Nephron progenitor cell (in vitro differentiated cells): ENCODE results near the gene RORB.

ENCODE experiments used
- DNase-seq: peaks from one replicate; pipeline ENCODE4 v3.0.0; 2021
- H3K27ac Mint-ChIP-seq: 2 replicates; pipeline ENCODE4 v1.8.0; 2021; ENCODE audit warnings: mild to moderate bottlenecking, moderate library complexity, mixed read lengths
- H3K27me3 Mint-ChIP-seq: 2 replicates; pipeline ENCODE4 v1.8.0; 2021; ENCODE audit warnings: mild to moderate bottlenecking, low read depth, mixed read lengths; ENCODE audit not compliant: poor library complexity
- H3K36me3 Mint-ChIP-seq: 2 replicates; pipeline ENCODE4 v1.8.0; 2021; ENCODE audit warnings: low read depth, mixed read lengths
- H3K4me1 Mint-ChIP-seq: 2 replicates; pipeline ENCODE4 v1.8.0; 2021; ENCODE audit warnings: mixed read lengths
- H3K4me3 Mint-ChIP-seq: 2 replicates; pipeline ENCODE4 v1.8.0; 2021; ENCODE audit warnings: mild to moderate bottlenecking, moderate library complexity, mixed read lengths
- H3K9me3 Mint-ChIP-seq: 2 replicates; pipeline ENCODE4 v1.8.0; 2021; ENCODE audit warnings: mild to moderate bottlenecking, moderate library complexity, mixed read lengths
- TF ChIP-seq, protein P1 (sequence below): fragments of 200-600 bp; sonication (generic); IDR thresholded peaks from 2 replicates; pipeline ENCODE4 v1.5.0; 2021; ENCODE audit warnings: antibody characterized with exemption

The RORB gene

DNA sequence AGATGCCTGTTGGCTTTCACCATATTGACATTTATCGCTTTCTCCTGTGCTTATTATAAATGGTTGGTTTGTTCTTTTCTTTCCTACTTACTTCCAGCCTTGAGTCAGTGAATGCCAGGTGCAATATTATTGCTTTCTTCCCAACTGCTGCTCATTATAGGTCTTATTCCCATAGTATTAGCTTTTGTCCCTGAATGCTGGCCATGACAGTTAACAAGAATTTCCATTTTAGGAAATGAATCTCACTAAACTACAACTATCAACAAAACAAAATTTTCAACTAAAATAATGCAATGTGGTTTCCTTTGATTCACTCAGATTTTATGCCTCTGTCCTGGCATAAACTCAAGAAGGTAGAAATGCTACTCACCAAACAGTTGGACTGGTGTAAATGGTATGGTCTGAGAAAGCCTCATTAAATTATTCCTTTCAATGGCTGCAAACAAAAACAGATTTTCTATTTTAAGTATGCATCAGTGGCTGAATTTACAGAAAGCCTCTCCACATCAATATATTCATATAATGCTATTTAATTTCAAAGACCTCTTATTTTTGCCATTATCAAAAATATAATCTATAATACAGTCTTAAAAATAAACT lies 245.2 kb downstream of the RORB start:
- Mint-ChIP-seq H3K27me3 (peaks cover 13% of the 10 kb centered on the region), H3K27ac (no peak overlapping the region), H3K9me3 (peaks cover 5% of the 10 kb centered on the region), H3K4me1 (peaks cover 10% of the 10 kb centered on the region), H3K4me3 (no peak overlapping the region), H3K36me3 (no peaks in the 10 kb centered on the region)
- DNase-seq = no peak
- TF ChIP-seq, protein P1, sequence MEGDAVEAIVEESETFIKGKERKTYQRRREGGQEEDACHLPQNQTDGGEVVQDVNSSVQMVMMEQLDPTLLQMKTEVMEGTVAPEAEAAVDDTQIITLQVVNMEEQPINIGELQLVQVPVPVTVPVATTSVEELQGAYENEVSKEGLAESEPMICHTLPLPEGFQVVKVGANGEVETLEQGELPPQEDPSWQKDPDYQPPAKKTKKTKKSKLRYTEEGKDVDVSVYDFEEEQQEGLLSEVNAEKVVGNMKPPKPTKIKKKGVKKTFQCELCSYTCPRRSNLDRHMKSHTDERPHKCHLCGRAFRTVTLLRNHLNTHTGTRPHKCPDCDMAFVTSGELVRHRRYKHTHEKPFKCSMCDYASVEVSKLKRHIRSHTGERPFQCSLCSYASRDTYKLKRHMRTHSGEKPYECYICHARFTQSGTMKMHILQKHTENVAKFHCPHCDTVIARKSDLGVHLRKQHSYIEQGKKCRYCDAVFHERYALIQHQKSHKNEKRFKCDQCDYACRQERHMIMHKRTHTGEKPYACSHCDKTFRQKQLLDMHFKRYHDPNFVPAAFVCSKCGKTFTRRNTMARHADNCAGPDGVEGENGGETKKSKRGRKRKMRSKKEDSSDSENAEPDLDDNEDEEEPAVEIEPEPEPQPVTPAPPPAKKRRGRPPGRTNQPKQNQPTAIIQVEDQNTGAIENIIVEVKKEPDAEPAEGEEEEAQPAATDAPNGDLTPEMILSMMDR = no peak
